Fibroblast of skin of back (primary cell): ENCODE results near the gene ALK. TPM values are rescaled to one million over a fixed set of nuclear protein-coding genes. Genes with fewer than 3 reads are reported as not detected.

Experiments used
- DNase-seq: peaks from one replicate; pipeline ENCODE4 v3.0.0-alpha.2; 2013
- polyA plus RNA-seq, 2 experiments: library from polyadenylated mRNA; unstranded; fragments of 120-200 nt; gene quantifications; one replicate each; pipeline ENCODE4 v1.2.1, GENCODE V29; 2013; ENCODE audit not compliant: insufficient read length in 2 of 2

ALK gene
- not detected for polyA plus RNA-seq (2013, experiment 1 of 2; ENCODE audit: insufficient read length)
- polyA plus RNA-seq (2013, experiment 2 of 2; ENCODE audit: insufficient read length) = not detected

DNA sequence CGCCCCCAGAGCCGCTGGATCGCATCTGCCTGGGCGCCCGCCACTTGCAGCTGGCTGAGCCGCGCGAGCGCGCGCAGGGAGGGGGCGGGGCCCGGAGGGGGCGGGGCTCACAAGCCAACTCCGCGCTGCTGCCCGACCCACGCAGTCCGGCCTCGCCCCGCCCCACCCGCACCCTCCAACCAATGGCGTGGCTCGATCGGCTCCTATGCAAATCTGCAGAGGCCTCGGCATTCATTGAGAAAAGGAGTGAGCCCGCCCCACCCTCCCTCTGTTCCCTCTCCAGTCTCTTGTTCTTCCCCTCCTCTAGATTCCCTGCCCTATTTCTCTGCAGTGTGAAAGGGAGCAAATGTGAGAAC is at the start of gene ALK:
Gene ALK, minus strand, starts transcription at position 27 of the 356 bp plus-strand sequence. CDS start 927 bp downstream, outside the sequence.
- peak; percentile 87 for DNase-seq

DNA sequence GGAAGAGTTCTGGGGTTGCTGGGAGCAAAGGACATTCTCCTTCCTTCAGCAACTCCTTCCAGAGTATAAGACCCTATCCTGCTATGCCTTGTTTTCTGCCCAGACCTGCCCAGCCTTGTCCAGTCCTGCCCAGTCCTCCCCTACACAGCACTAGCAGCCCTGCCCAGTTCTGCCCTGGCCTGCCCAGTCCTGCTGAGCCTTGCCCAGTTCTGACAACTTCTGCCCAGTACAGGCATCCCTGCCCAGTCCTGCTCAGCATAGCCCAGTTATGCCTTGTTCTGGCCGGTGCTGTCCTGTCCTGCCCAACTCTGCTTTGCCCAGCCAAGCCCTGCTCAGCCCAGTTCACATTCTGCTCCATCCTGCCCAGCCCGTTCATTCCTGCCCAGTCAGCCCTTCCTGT is 44.9 kb upstream of the ALK start:
- DNase-seq = no peak

DNA sequence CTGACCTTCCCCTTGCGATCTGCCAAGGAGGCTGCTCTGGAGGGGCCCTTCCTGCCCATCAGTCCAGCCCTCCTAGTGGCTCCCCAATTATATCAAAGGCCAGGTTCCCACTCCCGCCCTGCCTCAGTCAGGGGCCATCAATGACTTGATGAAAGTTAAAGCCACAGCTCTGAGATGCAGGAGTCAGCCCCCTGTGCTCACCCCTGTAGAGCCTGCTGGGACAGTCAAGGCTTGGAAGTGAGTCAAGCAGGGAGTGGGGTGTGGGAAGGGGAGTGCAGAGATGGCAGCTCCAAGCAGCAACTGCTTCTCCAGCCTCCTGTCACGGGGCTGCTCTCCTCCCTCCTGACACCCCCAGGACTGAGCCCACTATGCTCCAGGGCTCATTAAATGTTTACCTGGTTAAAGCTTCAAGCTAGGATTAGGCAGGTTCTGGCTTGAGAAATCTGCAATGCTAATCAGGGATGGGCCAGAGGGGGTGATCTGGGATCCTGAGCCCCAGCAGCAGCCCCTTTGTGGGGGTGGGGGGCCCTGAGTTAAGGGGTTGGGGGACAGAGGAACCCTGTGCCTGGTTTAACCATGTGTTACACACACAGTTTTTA is 42.7 kb upstream of the ALK start:
- DNase-seq = no peak

DNA sequence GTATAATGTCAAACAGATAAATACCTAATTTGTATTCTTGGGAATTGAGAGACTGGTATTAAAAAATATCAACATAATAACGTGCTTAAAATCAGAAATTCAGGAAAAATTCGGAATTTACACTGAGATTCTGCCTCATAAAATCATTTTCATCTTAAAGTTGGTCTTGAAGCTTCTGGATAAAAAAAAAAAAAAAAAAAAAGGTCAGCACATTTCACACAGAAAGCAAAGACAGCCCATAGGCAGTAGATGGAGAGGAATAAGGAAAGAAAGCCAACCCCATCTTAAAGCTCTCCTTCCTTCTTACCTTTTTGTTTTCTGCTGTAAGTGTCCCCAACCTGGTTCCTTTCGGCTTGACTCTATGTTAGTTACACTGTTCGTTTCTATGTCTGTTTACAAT is 41.5 kb upstream of the ALK start:
- DNase-seq = no peak

DNA sequence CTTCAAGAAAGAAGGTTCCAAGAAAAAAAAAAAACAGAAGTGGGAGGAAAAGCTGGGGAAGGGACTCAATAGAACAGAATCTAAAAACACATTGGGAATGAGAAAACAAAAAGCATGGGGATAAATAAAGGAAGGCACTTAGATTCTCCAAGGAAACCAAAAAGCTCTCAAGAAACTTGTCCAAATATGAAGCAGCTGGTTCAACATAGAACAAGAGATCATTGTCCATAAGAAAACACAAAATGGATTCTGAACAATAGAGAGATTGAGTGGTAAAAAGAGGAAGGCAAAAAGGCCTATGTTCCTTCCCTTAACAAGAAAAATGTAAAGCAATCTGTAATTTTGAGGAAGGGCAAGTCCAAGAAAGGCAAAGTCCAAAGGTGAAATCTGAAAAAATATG is 32.9 kb upstream of the ALK start:
- DNase-seq = no peak

DNA sequence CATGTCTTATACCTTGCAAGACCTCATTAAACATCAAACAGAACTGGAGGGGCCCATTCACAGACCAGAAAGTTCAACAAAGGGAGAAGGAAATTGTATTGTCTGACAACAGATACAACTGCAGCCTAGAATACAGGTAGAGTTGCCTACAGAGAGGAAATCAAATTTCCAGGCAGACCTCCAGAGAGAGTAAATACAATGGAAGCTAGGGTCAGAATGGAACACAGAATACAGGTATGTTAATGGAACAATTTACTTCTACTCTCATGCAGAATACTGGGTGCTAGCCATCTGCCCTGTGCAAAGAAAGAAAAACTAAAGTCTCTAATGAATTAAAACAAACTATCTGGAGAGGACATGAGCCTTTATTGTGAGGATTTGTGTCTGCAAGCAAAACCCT is 31.6 kb upstream of the ALK start:
- no peak for DNase-seq

DNA sequence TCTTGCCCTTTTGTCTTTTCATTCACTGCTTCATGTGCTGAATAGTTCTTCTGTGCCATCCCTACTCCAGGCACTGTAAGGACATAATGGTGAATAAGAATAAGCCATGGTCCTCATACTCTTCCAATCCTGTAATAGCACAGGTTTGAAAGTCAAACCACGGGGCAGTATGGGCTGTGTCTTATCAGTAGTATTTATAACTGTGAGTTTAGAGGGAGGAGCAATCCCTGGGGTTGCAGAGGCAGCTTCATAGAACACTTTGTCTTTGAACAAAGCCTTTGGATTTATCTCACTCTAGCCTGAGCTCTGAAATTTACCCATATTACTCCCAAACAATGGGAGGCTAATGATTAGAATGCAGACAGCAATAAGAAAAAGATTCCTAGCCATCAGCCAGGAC is 30.2 kb upstream of the ALK start:
- DNase-seq = no peak

DNA sequence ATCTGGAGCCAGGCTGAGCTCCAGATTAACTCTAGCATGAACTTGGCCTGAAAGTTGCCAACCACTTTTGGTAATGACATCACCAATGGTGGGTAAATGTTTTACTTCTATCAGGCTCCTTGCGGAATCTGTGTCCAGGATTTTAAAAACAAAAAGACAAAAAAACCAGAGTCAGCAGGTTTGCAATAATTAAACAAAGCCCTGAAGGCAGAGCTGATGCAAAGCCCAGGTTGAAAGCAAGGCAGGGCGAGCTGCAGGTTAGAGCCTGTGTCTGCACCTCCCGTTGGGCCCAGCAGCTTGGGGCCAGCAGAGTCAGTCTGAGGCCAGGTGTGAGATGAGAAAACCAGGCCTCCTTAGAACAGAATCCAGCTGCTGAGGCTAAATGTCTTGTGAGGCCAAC is 29.1 kb upstream of the ALK start:
- no peak for DNase-seq

DNA sequence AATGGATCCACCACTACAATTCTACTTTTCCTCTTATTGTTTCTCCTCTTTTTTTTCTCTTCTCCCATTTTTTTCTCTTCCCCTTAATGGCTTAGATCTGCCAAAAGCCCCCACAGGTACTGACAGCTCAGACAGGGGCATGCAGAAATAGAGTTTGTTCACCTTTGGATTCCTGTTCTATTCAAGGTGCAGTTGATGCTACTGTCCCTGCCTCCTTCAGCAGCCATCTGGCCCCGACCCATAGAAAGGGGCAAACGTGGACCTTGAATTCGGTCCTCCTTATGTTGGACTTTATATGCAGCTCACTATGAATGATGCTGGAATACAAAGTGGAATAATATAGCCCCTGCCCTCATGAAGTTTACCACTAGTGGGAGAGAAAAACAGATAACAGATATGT is 27.7 kb upstream of the ALK start:
- DNase-seq = no peak

DNA sequence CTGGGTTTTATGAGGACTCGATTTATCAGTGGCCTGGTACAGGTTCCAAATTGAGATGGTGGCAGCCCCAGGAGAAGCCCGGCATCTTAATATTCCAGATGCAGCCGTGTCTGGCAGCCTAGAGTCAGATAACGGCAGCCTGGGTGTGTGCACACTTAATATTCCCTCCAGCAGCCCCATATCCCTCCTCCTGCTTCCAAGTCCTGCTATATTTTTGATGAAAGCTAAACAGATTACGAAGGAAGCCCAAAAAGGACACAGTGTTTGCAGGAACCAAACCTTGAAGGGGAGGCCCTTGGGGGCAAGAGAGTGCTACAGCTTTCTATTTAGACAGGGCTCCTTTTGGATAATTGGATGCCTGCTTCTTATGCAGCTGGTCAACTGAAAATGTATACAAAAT is 25.1 kb upstream of the ALK start:
- no peak for DNase-seq

DNA sequence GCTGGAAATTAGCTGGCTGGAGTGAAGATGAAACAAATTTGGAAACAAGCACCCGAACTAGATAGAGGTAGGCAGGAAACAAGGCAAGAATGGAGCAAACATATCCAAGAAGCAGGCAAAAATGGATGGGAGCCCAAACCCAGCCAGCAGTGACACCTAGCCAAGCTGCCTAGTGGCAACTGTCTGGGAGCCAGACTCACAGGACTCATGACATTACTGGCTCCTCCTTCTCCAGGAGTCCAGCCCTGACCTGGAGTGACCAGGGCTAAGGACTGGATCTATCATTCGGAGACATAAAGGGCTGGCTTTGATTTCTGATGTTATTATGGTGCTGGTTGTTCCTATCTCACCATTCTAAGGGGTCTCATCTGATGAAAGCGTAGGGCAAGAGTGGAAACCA is 21.3 kb upstream of the ALK start:
- DNase-seq = no peak

DNA sequence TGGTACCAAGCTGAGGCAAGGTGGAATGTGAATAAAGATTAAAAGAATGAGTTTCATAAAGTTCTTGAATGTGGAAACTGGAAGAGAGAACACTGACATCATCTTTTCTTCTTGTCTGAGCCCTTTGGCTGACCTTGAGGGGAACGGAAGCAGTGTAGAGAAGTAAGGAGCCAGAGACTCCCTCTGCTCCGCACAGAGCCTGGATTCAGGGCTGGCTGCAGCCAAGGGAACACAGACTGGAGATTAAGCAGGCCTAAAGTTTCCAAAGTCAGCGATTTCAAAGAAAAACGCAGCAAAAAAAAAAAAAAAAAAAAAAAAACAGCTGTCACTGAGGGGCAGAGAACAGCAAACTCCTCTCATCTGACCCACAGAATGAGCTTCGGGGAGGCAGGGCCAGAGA is 19.3 kb upstream of the ALK start:
- DNase-seq = no peak

DNA sequence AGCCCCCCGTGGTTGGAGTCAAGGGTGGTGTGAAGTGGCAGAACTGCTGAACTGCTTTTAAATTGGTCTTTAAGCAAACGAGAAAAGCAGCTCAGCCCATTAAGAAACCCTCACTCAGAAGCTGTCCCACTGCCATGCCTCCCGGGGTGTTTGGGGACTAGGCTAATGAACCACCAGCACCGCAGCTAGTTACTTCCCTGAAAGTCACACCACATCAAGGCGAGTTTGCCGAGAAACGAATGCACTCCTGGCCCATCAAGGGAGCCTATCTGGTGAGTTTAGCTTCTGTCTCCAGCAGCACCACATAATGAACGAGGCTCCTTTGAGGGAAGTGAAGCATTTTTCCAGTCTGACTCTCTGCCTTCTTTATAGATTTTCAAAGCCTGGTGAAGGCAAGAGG is 14.6 kb upstream of the ALK start:
- no peak for DNase-seq

DNA sequence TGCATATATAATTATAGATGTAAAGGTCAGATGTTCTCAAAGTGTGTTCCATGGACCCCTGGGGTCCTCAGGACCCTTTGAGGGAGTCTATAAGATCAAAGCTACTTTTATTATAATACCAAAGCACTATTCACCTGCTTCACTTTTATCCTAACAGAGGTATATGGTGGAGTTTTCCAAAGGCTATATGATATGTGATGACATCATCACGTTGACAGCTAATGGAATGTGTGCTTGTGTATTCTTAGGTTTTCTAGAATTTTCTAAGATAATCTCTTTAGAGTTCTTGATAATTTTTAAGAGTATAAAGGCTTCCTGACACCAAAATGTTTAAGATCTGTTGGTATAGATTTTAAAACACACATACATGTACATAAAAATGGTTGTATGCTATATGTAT is 10.4 kb upstream of the ALK start:
- no peak for DNase-seq

DNA sequence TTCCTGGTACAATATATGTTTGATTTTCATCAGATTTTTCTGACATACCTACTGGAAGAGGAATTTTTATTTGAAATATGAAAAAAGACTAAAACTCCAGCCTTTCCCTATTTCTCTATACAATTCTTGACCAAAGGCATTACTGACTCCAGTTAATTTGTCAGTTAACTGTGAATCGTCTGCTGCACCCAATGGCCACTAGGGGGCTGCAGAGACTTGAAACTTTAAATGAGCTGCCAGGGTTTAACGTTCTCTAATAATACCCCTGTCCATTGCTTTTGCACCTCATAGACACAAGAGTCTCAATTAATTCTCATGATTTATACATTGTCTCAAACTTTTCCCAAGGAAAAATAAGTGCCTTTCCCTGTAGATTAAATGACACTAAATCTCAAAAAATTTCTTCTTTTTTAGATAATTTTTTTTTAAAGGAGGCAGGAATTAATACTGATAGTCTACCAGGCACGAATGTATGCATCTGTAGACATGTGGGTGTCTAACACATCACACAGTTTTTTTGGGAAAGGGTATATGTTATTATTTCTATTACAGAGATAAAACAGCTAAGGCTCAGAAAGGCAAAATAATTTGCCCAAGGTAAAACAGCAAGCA is 1.8 kb upstream of the ALK start:
- DNase-seq = peak; percentile 62

DNA sequence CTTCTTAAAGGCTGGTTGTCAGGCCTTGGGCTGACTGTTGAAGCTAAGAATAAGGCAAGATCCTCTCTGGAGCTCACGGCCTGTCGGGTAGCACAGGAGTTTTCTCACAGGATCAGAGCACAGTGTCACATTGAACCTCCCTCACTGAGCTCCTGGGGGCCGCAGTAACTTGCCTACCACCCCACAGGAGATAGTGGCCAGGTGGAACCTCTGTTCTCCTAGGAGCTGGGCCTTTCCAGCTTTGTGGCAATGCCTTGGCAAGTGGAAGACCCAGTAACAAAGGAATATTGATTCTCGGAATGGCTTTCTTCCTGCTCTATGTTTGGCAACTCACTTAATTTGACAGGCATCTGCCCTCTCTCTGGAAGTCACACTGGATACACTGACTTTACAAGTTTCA is 1.2 kb upstream of the ALK start:
- DNase-seq = no peak

DNA sequence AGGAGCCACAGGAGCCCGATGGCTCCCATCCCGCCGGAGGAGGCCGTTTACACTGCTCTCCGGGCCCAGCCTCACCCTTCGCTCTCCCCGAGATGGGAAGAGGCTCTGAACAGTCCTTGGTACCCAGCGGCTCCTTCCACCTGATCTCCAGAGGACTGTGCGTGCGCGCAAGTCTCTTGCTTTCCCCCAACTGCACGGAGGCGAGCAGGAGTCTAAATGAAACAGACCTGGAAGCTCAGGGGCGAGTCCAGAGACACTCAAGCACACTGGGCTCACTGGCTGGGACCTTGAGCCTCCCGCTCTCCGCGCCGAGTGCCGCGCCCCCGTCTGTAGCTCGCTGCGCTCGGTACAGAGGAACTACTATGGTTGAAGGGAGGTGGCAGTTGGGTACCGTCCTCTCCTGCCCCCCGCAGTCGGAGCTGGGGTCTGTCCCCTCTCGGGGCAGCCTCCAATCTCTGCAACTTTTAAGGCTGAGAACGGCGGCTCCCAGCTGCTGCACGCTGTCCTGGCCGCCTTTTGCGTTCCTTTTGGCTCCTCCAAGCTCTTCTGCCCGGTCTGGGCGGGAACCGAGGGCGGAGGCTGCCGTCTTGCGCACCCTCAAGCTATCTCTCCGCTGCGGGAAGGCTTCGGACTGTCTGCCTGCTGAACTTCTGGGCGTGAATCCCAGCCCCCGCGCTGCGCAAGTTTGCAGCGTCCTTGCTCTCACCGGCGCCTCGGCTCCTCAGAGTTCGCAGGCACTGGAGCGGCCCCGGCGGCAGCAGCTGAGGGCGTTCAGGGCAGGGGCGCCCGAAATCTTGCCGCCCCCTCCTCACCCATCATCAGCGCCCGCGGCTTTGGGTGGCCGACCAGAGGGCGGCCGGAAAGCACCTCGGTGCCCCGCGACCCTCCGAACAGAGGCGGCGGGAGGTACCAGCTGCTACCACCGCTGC is 491 bp downstream of the ALK start:
- peak; percentile 6 for DNase-seq

DNA sequence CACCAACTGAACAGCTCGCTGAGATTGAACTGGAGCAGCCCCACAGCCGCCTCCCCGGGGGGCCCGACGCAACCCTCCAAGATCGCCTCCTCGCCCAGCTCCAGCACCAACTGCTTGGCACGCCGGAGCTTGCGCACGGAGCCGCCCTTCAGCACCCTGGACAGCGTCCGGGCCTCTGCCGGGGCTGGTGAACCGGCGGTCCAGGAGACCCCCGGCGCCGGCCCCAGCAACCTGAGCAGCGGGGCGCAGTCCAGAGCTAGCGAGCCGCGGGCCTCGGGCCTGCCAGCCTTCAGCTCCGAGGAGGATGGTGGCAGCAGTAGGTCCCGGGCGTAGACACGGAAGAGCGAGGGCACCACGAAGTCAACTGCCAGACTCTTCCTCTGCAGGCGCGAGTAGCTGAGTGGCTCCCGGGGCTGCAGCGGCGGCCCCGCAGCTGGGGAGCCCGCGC is 1.2 kb downstream of the ALK start:
- peak; percentile 55 for DNase-seq

DNA sequence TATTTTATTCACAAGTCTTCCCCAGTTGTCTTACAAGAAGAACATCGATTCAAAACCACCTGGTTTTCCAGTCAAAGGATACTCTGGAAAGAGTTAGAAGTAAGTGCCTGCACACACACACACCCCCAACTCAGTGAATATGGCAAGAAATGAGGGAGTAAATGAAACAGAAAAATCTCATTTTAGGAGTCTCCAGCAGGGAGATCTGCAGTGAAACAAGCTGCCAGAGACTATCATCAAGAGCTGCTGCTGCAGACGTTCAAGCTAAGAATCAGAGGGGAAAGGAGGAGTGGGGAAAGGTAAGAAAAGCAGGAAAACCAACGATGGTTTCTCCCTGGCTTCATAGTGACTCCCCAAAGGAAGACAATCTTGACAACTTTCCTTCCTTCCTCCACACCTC is 2.4 kb downstream of the ALK start:
- no peak for DNase-seq

DNA sequence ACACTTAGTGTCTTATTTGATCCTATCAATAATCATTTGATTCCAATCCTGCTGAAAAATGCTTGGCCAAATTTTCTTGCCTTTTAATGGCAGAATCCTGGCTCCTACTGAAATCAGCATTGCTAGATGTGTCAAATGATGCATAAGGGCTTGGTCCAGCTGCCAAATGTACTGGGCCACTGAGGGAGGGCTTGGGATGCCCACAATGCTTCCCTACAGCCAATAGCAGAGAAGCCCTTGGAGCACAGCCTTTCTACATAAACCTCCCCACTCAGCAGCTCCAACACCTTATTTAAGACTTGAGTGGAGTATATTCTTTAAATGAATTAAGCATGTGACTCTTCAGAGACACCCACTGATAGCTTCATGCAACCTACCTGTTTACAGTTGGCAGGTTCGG is 3.6 kb downstream of the ALK start:
- DNase-seq = no peak

DNA sequence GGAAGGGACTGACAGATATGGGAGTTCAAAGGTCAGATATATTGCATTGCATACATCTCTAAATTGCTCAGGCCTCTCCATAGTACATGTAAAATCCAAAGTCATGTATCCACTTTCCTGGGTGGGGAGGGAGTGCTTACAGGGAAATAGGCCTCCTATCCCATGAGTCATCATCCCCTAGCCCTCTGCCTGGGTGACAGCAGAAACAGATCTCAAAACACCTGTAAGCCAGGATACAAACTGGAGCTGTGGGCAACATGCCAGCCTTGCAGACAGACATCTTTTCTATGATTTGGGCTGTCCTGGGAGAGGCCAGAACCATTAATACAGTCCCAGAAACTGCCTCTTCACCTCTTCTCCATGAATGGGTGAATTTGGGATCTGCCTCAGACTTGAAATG is 4.8 kb downstream of the ALK start:
- DNase-seq = no peak

DNA sequence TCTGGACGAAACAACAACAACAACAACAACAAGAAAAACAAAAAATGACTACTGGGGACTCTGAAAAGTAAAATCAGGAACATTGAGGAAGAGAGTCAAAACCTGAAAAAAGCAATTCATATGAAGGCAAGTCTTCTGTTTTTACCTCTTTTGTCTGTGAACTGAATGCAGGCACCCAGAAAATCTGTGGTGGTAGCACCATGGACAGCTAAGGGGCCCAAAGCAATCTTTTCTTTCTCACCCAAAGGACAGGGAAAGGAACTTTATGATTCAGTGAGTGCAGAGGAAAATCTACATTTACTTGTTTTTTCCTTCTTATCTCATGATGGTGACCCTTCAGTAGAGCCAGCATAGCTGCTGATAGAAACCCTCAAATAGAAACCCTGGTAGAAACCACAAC is 10.4 kb downstream of the ALK start:
- DNase-seq = no peak

DNA sequence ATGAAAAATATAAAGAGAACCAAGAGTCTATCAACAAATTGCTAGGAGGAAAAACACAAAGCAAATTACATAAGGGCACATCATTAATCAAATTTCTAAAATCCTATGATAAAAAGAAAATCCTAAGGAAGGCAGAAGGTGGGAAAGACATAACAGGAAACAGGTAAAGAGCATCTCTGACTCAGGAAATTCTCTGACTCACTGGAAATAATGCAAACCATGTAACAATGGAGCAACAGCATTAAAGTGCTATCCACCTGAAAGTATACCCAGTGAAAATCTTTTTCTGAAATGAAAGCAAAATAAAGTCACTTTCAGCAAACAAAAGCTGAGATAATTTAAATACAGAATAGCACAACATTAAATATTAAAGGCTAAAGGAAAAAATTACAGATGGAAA is 10.9 kb downstream of the ALK start:
- DNase-seq = no peak

DNA sequence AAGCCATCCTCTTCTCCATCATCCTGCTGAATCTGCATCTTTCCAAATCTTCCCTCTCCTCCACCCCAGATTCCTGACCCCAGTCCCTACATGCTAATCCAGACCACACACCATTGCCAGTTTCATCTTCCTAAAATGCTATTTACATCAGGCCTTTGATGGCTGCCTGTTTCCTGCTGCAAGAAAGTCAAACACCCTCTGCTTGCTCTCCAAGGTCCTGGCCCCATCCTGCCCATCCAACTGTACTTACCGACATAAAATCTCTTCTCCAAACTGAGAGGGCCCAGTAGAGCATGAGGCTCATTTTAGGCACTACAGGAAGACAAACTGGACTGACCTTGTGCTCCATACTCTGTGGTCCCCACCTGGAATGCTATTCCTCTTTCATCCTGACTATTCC is 19.0 kb downstream of the ALK start:
- DNase-seq = no peak
